K562 (cell line): ENCODE measurements around the gene ANGEL2. TPM values are rescaled to one million over a fixed set of nuclear protein-coding genes. Genes with fewer than 3 reads are reported as not detected.

Experiments used
- ATAC-seq: fragments of 200-7000 bp; cut with Tn5 transposase; 3 replicates; pipeline ENCODE4 v1.9.1; 2020; ENCODE audit warnings: moderate library complexity
- Bru-seq: library from RNA; stranded (reverse); fragments of 400-500 nt; gene quantifications from one replicate; lab custom pipeline; 2021; lab: Mats Ljungman, UMichigan
- BruChase-seq, 2 experiments: library from RNA; stranded (reverse); fragments of 400-500 nt; gene quantifications; one replicate each; lab custom pipeline; 2021; lab: Mats Ljungman, UMichigan
- BruUV-seq: library from RNA; stranded (reverse); fragments of 400-500 nt; replicated peaks from 2 replicates; lab custom pipeline; 2021; lab: Mats Ljungman, UMichigan
- CTCF ChIA-PET: fragments of 300-600 bp; formaldehyde crosslinking; extraction: SDS; loops from one replicate; lab custom pipeline; 2021; ENCODE audit warnings: low intra/inter-chr PET ratio; lab: Yijun Ruan, JAX
- POLR2A ChIA-PET: fragments of 300-600, 350-650 bp; sonication (Branson Sonifier 250); formaldehyde crosslinking; extraction: SDS; loops from one replicate; lab custom pipeline; 2021; ENCODE audit warnings: antibody characterized with exemption, inconsistent platforms; lab: Yijun Ruan, JAX
- DNase-seq, 4 experiments: peaks; one replicate each; pipeline versions ENCODE4 v3.0.0 to v3.0.0-alpha.2; 2011 to 2018; ENCODE audit warnings: low spot score in 3 of 4, mixed read lengths in 3 of 4; ENCODE audit errors: extremely low read depth in 1 of 4
- FAIRE-seq: peaks from 2 replicates; lab custom pipeline; 2011; peaks lifted over from hg19 to GRCh38; lab: Jason Lieb, UNC
- H2AFZ ChIP-seq: 2 replicates; pipeline ENCODE4 v1.6.0; 2011; ENCODE audit warnings: low read depth, low read length, control low read depth, inconsistent platforms
- H3K27ac ChIP-seq: fragments of 200-600 bp; 3 replicates; pipeline ENCODE4 v1.8.0; 2011; ENCODE audit warnings: low read depth, mild to moderate bottlenecking, control low read depth, inconsistent platforms, low read length, moderate library complexity, mixed read lengths; ENCODE audit errors: extremely low read depth
- H3K27me3 ChIP-seq, 2 experiments: fragments of 300-600 bp in 1 of 2; 2 replicates in 1 of 2; 3 replicates in 1 of 2; pipeline versions ENCODE4 v1.6.0 to v1.8.0; 2011; ENCODE audit warnings: inconsistent platforms in 2 of 2, low read length in 2 of 2, mild to moderate bottlenecking in 1 of 2, mixed read lengths in 1 of 2, moderate library complexity in 1 of 2; ENCODE audit not compliant: control insufficient read depth in 2 of 2, insufficient read depth in 2 of 2
- H3K36me3 ChIP-seq: fragments of 300-600 bp; 3 replicates; pipeline ENCODE4 v1.8.0; 2011; ENCODE audit warnings: mild to moderate bottlenecking, low read length, inconsistent platforms; ENCODE audit not compliant: control insufficient read depth, insufficient read depth
- H3K4me1 ChIP-seq, 2 experiments: fragments of 200-600 bp in 1 of 2; replicated peaks in 1 of 2; 2 replicates in 1 of 2; 3 replicates in 1 of 2; pipeline versions ENCODE4 v1.5.1 to v1.8.0; 2011; ENCODE audit warnings: inconsistent platforms in 2 of 2, low read length in 2 of 2, mild to moderate bottlenecking in 1 of 2, mixed read lengths in 1 of 2, moderate library complexity in 1 of 2; ENCODE audit not compliant: control insufficient read depth in 2 of 2, insufficient read depth in 2 of 2
- H3K4me2 ChIP-seq: 2 replicates; pipeline ENCODE4 v1.6.1; 2011; ENCODE audit warnings: low read length, control low read depth, inconsistent platforms, mixed read lengths; ENCODE audit not compliant: insufficient read depth
- H3K4me3 ChIP-seq: fragments of 200-600 bp; sonication (generic), shearing (Covaris generic); 2 replicates; pipeline ENCODE4 v1.5.1; 2016; ENCODE audit warnings: control low read depth, inconsistent platforms
- H3K79me2 ChIP-seq: fragments of 200-600 bp; 3 replicates; pipeline ENCODE4 v1.8.0; 2011; ENCODE audit warnings: low read length, inconsistent platforms; ENCODE audit not compliant: control insufficient read depth, insufficient read depth
- H3K9ac ChIP-seq, 2 experiments: 2 replicates each; pipeline versions ENCODE4 v1.6.0 to v1.6.1; 2011; ENCODE audit warnings: low read depth in 2 of 2, low read length in 2 of 2, control low read depth in 1 of 2, inconsistent platforms in 1 of 2, mild to moderate bottlenecking in 1 of 2, mixed read lengths in 1 of 2; ENCODE audit not compliant: insufficient read depth in 1 of 2
- H3K9me1 ChIP-seq: one replicate; pipeline ENCODE4 v1.6.0; 2011; ENCODE audit warnings: inconsistent platforms, mild to moderate bottlenecking, low read length, moderate library complexity; ENCODE audit not compliant: control insufficient read depth, insufficient read depth
- H3K9me3 ChIP-seq: replicated peaks from 2 replicates; pipeline ENCODE4 v1.5.1; 2011; ENCODE audit warnings: low read depth, low read length, inconsistent platforms; ENCODE audit not compliant: control insufficient read depth, insufficient read depth
- H4K20me1 ChIP-seq: replicated peaks from 2 replicates; pipeline ENCODE4 v1.6.1; 2011; ENCODE audit warnings: low read length, inconsistent platforms, mixed read lengths; ENCODE audit not compliant: control insufficient read depth, insufficient read depth
- CBX3 ChIP-seq, 2 experiments: IDR thresholded peaks; 1 replicate in 1 of 2; 2 replicates in 1 of 2; pipeline ENCODE4 v1.6.1; 2012; ENCODE audit warnings: inconsistent platforms in 2 of 2, low read length in 2 of 2, borderline replicate concordance in 1 of 2, control low read depth in 1 of 2
- CTBP1 ChIP-seq: fragments of 450-650 bp; IDR thresholded peaks from 2 replicates; pipeline ENCODE4 v1.6.1; 2016; ENCODE audit warnings: borderline replicate concordance
- DDX20 ChIP-seq: fragments of 450-650 bp; IDR thresholded peaks from 2 replicates; pipeline ENCODE4 v1.6.1; 2016; ENCODE audit warnings: missing genetic modification characterization, low read depth, mild to moderate bottlenecking, missing compliant biosample characterization, moderate library complexity
- HIVEP1 ChIP-seq: fragments of 250-450 bp; sonication (Bioruptor Pico); IDR thresholded peaks from 2 replicates; pipeline ENCODE4 v1.4.0; 2020; ENCODE audit warnings: mild to moderate bottlenecking
- LCOR ChIP-seq: sonication (generic); formaldehyde crosslinking; IDR thresholded peaks from 2 replicates; pipeline ENCODE4 v1.8.0; 2022; ENCODE audit warnings: mild to moderate bottlenecking, missing genetic modification reagents
- NCOA1 ChIP-seq: fragments of 450-650 bp; IDR thresholded peaks from 2 replicates; pipeline ENCODE4 v1.6.1; 2016; ENCODE audit warnings: low read depth
- NCOA6 ChIP-seq: fragments of 450-650 bp; IDR thresholded peaks from 2 replicates; pipeline ENCODE4 v1.6.1; 2017; ENCODE audit warnings: mild to moderate bottlenecking
- NR4A1 ChIP-seq, 2 experiments: fragments of 250-450 bp in 1 of 2; fragments of 450-650 bp in 1 of 2; sonication (Bioruptor Pico) in 1 of 2; IDR thresholded peaks; 2 replicates each; pipeline versions ENCODE4 v1.4.0 to v1.6.1; 2016 to 2020; ENCODE audit warnings: mild to moderate bottlenecking in 2 of 2, missing compliant biosample characterization in 1 of 2, missing genetic modification characterization in 1 of 2, moderate library complexity in 1 of 2
- POLR2A ChIP-seq: fragments of 450-650 bp; conservative IDR thresholded peaks from 2 replicates; pipeline ENCODE4 v1.6.1; 2016
- RB1 ChIP-seq: fragments of 450-650 bp; IDR thresholded peaks from 2 replicates; pipeline ENCODE4 v1.6.1; 2017; ENCODE audit warnings: low read depth, mild to moderate bottlenecking
- SMARCC2 ChIP-seq: fragments of 450-650 bp; IDR thresholded peaks from 2 replicates; pipeline ENCODE4 v1.6.1; 2017; ENCODE audit warnings: antibody characterized with exemption, moderate library complexity, mild to moderate bottlenecking, low read depth
- SRSF9 ChIP-seq: fragments of 200-400 bp; formaldehyde crosslinking; IDR thresholded peaks from 2 replicates; pipeline ENCODE4 v1.6.1; 2017; ENCODE audit warnings: low read depth, low read length, borderline replicate concordance
- TAF15 ChIP-seq: fragments of 200-400 bp; formaldehyde crosslinking; IDR thresholded peaks from 2 replicates; pipeline ENCODE4 v1.6.1; 2017; ENCODE audit warnings: mild to moderate bottlenecking, low read depth, low read length, moderate library complexity
- TRIM28 ChIP-seq: fragments of 450-650 bp; IDR thresholded peaks from 2 replicates; pipeline ENCODE4 v1.6.1; 2017
- ZBTB8A ChIP-seq: fragments of 450-650 bp; IDR thresholded peaks from 2 replicates; pipeline ENCODE4 v1.6.1; 2018; ENCODE audit warnings: mild to moderate bottlenecking, moderate library complexity; ENCODE audit not compliant: partially characterized antibody
- ZFP30 ChIP-seq: fragments of 250-450 bp; sonication (Bioruptor Pico); IDR thresholded peaks from 2 replicates; pipeline ENCODE4 v1.8.0; 2022; ENCODE audit warnings: moderate library complexity, mild to moderate bottlenecking, inconsistent platforms, borderline replicate concordance
- ZNF212 ChIP-seq: fragments of 450-650 bp; formaldehyde crosslinking; IDR thresholded peaks from 2 replicates; pipeline ENCODE4 v1.4.0; 2020; ENCODE audit warnings: mild to moderate bottlenecking
- ZNF584 ChIP-seq: fragments of 200-800 bp; sonication (Bioruptor generic); IDR thresholded peaks from 2 replicates; pipeline ENCODE4 v1.6.1; 2016; ENCODE audit warnings: low read depth, mild to moderate bottlenecking, missing genetic modification characterization, missing compliant biosample characterization
- WGBS: fragments of 100-300 bp; shearing (Covaris generic); methylation state at CpG from one replicate; pipeline ENCODE4 v1.1.6; 2016; ENCODE audit warnings: low coverage, mixed read lengths; ENCODE audit not compliant: insufficient coverage; ENCODE audit errors: missing lambda C conversion rate; 5-methylcytosine and 5-hydroxymethylcytosine counted together
- in situ Hi-C: fragments of 300-500 bp; cut with MboI; formaldehyde crosslinking; loops from 4 replicates; pipeline ENCODE4 v1.15.0; 2018; ENCODE audit warnings: inconsistent platforms, mixed read lengths
- intact Hi-C: fragments of 100-400 bp; cut with micrococcal nuclease; formaldehyde crosslinking; loops from 2 replicates; pipeline ENCODE4 v1.14.2; 2022
- long read RNA-seq, 3 experiments: library from polyadenylated mRNA in 2 of 3; library from RNA in 1 of 3; unstranded in 2 of 3; stranded (forward) in 1 of 3; transcript quantifications; one replicate each; pipeline ENCODE4 v2.0.0, GENCODE V29; 2019 to 2022
- polyA minus RNA-seq, 3 experiments: library from RNA; depleted of rRNA, polyadenylated mRNA; stranded (reverse); fragments of >200 nt; gene quantifications; 2 replicates each; pipeline ENCODE4 v1.2.3, GENCODE V29; 2011
- polyA plus RNA-seq, 8 experiments: library from polyadenylated mRNA; depleted of rRNA in 4 of 8; stranded (reverse) in 5 of 8; unstranded in 3 of 8; fragments of >200 nt; fragmentation: Nextera tagmentation in 2 of 8; fragmentation: Illumina TruSeq in 1 of 8; extraction: Ambion mirVana in 2 of 8; extraction: Trizol in 1 of 8; gene quantifications; 2 replicates each; pipeline versions ENCODE4 v1.2.1 to v1.2.3, GENCODE V29; 2011 to 2014; ENCODE audit warnings: inconsistent platforms in 1 of 8, missing spikeins in 1 of 8
- total RNA-seq, 7 experiments: library from RNA; depleted of rRNA in 6 of 7; stranded (reverse); fragments of >200 nt in 6 of 7; fragmentation: Illumina TruSeq in 2 of 7; extraction: Trizol in 2 of 7; gene quantifications; 2 replicates each; pipeline versions ENCODE4 v1.2.1 to v1.2.3, GENCODE V29; 2011 to 2021; ENCODE audit warnings: low replicate concordance in 1 of 7

The ANGEL2 gene
- 60.7 and 192 TPM in 2 replicates for total RNA-seq (2011; cell fraction: chromatin; rRNA removed; ENCODE audit: low replicate concordance)
- 31.0 and 45.0 TPM in 2 replicates for total RNA-seq (2011; cell fraction: nucleolus; rRNA removed)
- total RNA-seq (2011; cell fraction: nucleoplasm; rRNA removed): 76.8 and 89.8 TPM in 2 replicates
- 29.3 and 29.9 TPM in 2 replicates for total RNA-seq (2014; rRNA removed)
- 30.1 and 32.8 TPM in 2 replicates for total RNA-seq (2014; rRNA removed; fragmentation: Illumina TruSeq; extraction: Trizol)
- total RNA-seq (2015; rRNA removed; fragmentation: Illumina TruSeq; extraction: Trizol): 29.7 and 33.6 TPM in 2 replicates
- 26.2 and 27.1 TPM in 2 replicates for total RNA-seq (2021)
- 30.8 and 34.6 TPM in 2 replicates for polyA plus RNA-seq (2011; rRNA removed)
- polyA plus RNA-seq (2011; cell fraction: cytosol; rRNA removed): 9.6 and 17.6 TPM in 2 replicates
- polyA plus RNA-seq (2011; cell fraction: nucleus; rRNA removed): 35.0 and 44.6 TPM in 2 replicates
- 13.0 and 16.1 TPM in 2 replicates for polyA plus RNA-seq (2012)
- polyA plus RNA-seq (2014; fragmentation: Illumina TruSeq; extraction: Trizol): 15.4 and 16.9 TPM in 2 replicates
- 10 to 100 TPM in 1 of 2 experiments, 1 to 10 TPM in 1; 6.8 to 10.9 TPM for polyA plus RNA-seq (2014; fragmentation: Nextera tagmentation; extraction: Ambion mirVana)
- 16.2 and 22.3 TPM in 2 replicates for polyA plus RNA-seq (2014; rRNA removed)
- polyA minus RNA-seq (2011; rRNA and poly(A)+ RNA removed): 44.7 and 66.2 TPM in 2 replicates
- polyA minus RNA-seq (2011; cell fraction: cytosol; rRNA and poly(A)+ RNA removed): 15.6 and 22.8 TPM in 2 replicates
- polyA minus RNA-seq (2011; cell fraction: nucleus; rRNA and poly(A)+ RNA removed): 45.0 and 63.1 TPM in 2 replicates
- Bru-seq, nascent RNA: percentile 91 among the genes with signal in this experiment
- BruChase-seq, experiment 1, labeled RNA remaining after a 2-hour chase: percentile 92 among the genes with signal in this experiment
- BruChase-seq, experiment 2, labeled RNA remaining after a 6-hour chase: percentile 91 among the genes with signal in this experiment
- long read RNA-seq, experiment 1, full-length matches to known transcripts: 13 of 65 reads
- long read RNA-seq, experiment 1, partial matches to known transcripts: 11 of 65 reads
- long read RNA-seq, experiment 1, other reads (novel, unspliced or antisense): 41 of 65 reads
- long read RNA-seq, experiment 2, partial matches to known transcripts: 2 of 8 reads
- long read RNA-seq, experiment 2, other reads (novel, unspliced or antisense): 6 of 8 reads
- long read RNA-seq, experiment 3, partial matches to known transcripts: 4 of 8 reads
- long read RNA-seq, experiment 3, other reads (novel, unspliced or antisense): 4 of 8 reads

- Histone ChIP-seq H3K9me1 (no peaks in the 10 kb centered on the region), H4K20me1 (no peaks in the 10 kb centered on the region), H2AFZ (peak within 1 kb of the TSS; percentile 99), H3K36me3 (peaks cover 30% of the 10 kb centered on the region; the same call in 2 of the 3 replicates), H3K27me3 (no peaks in the 10 kb centered on the region), H3K27ac (peak within 1 kb of the TSS; percentile 65), H3K79me2 (peaks cover 45% of the 10 kb centered on the region), H3K4me2 (peak within 1 kb of the TSS; percentile 92), H3K4me3 (peak within 1 kb of the TSS; percentile 72), H3K9me3 (no peaks in the 10 kb centered on the region), H3K4me1 (peaks cover 15 to 22% of the 10 kb centered on the region in 2 experiments), H3K9ac (peak within 1 kb of the TSS; percentile 81 to 93)
- under 1% methylated on average over 52 of the region's 66 CpGs for WGBS
- ChIA-PET POLR2A (interaction anchor here (0.6 to 2.6 kb wide), 8 partner anchors 11 to 198 kb away, joined by 3 to 11 read pairs (median 4); no protein-coding TSS in a partner anchor), CTCF (no interaction called here)
- intact Hi-C loops (loop anchor here (1.0 kb wide), 1 partner anchor 55 kb away; no protein-coding TSS in a partner anchor), in situ Hi-C loops (no loop called here)
- ATAC-seq: peak; percentile 91
- DNase-seq: peak; percentile 91 to 100 (median 94)
- TSS peak; percentile 62 for BruUV-seq
- peak; percentile 88 for FAIRE-seq
- 0 out of 2 replicates have a peak, but pooled peaks have one; percentile 25 for TF ChIP-seq ZNF584 (CRISPR knock-in tag)
- peak; percentile 51 for TF ChIP-seq RB1
- no peak for TF ChIP-seq NR4A1 (CRISPR knock-in tag; IDR thresholded peaks at IDR 0.05)
- TF ChIP-seq NR4A1 (tag; IDR thresholded peaks at IDR 0.05): no peak
- no peak for TF ChIP-seq NCOA6
- TF ChIP-seq TAF15: no peak
- no peak for TF ChIP-seq HIVEP1 (CRISPR knock-in tag)
- no peak for TF ChIP-seq ZBTB8A
- TF ChIP-seq TRIM28: 0 out of 2 replicates have a peak, but pooled peaks have one; percentile 9
- peak; percentile 86; the same call in 1 of the 2 replicates for TF ChIP-seq CTBP1
- TF ChIP-seq DDX20 (tag): peak; percentile 51; the same call in 1 of the 2 replicates
- peak; percentile 85 for TF ChIP-seq POLR2A
- TF ChIP-seq CBX3 (IDR thresholded peaks at IDR 0.05; ENCODE audit: borderline replicate concordance in 1 of 2, low read length in 2 of 2): peak in 1 of 2 experiments; percentile 41; a peak in 1 of 3 replicates
- no peak for TF ChIP-seq NCOA1
- TF ChIP-seq SMARCC2: no peak
- no peak for TF ChIP-seq SRSF9
- TF ChIP-seq ZNF212 (CRISPR knock-in tag): no peak
- TF ChIP-seq LCOR (CRISPR knock-in tag): peak; percentile 76
- TF ChIP-seq ZFP30 (CRISPR knock-in tag): no peak
Observed at GRCh38 chr1:213015099-213016050, at the start of gene ANGEL2. ANGEL2 (minus strand) TSS chr1:213015867; CDS start chr1:213015671, 196 bp downstream.
